PFSK-1 (cell line): ENCODE measurements around the gene CCDC24.

Experiments
- POLR2AphosphoS5 ChIP-seq: IDR thresholded peaks from 2 replicates; pipeline ENCODE4 v1.6.1; 2012; ENCODE audit warnings: low read depth, mild to moderate bottlenecking, control low read depth, low read length, moderate library complexity
- REST ChIP-seq, 2 experiments: IDR thresholded peaks; 2 replicates each; pipeline versions ENCODE4 v1.6.1 to v1.8.0; 2011 to 2012; ENCODE audit warnings: low read depth in 2 of 2, low read length in 2 of 2, control low read depth in 1 of 2, inconsistent platforms in 1 of 2, mild to moderate bottlenecking in 1 of 2, moderate library complexity in 1 of 2; ENCODE audit not compliant: insufficient read depth in 1 of 2

GRCh38 chr1:43973981-43974442 lies 17.4 kb upstream of the CCDC24 start:
- no peak for TF ChIP-seq POLR2AphosphoS5
- TF ChIP-seq REST (IDR thresholded peaks at IDR 0.05; ENCODE audit: insufficient read depth in 1 of 2, low read depth in 2 of 2, low read length in 2 of 2): no peak
